Keratinocyte (primary cell): Measurements from ENCODE around the gene GUK1.

ENCODE experiments used
- CTCF ChIP-seq, 3 experiments: IDR thresholded peaks in 1 of 3; conservative IDR thresholded peaks in 1 of 3; optimal IDR thresholded peaks in 1 of 3; 2 replicates in 2 of 3; 3 replicates in 1 of 3; pipeline versions ENCODE3 to v1.5.1; 2011; ENCODE audit warnings: low read length in 3 of 3, mild to moderate bottlenecking in 3 of 3, moderate library complexity in 2 of 3, control low read depth in 1 of 3, inconsistent platforms in 1 of 3; ENCODE audit not compliant: insufficient read depth in 2 of 3; ENCODE audit errors: extremely low read depth in 1 of 3
- EZH2 ChIP-seq: IDR thresholded peaks from one replicate; pipeline ENCODE4 v1.6.1; 2012; ENCODE audit warnings: inconsistent platforms, mild to moderate bottlenecking, low read length, moderate library complexity

- no peak for TF ChIP-seq CTCF (optimal IDR thresholded peaks at IDR 0.05 in 1 of 3, IDR thresholded peaks at IDR 0.05 in 1 of 3, conservative IDR thresholded peaks at IDR 0.05 in 1 of 3; ENCODE audit: extremely low read depth in 1 of 3, insufficient read depth in 2 of 3, low read length in 3 of 3)
- no peak for TF ChIP-seq EZH2
Measured at GRCh38 chr1:228120351-228120750, 19.7 kb upstream of the GUK1 start.
